HG03469 (cell line): Measurements from ENCODE around the gene MAN1C1.

ENCODE experiments used
- ATAC-seq: cut with Tn5 transposase; IDR thresholded peaks from one replicate; pipeline ENCODE4 v1.9.1; 2021; ENCODE audit warnings: mild to moderate bottlenecking, moderate library complexity, moderate number of reproducible peaks; ENCODE audit not compliant: unreplicated experiment

The MAN1C1 gene

GRCh38 chr1:25771221-25772114, 154.9 kb downstream of the MAN1C1 start:
- ATAC-seq, result no peak

- ATAC-seq, result no peak
Observed at GRCh38 chr1:25772164-25772563, 155.6 kb downstream of the MAN1C1 start.

- no peak for ATAC-seq
Observed at GRCh38 chr1:25772692-25773245, 156.2 kb downstream of the MAN1C1 start.

GRCh38 chr1:25773441-25774125, 157.0 kb downstream of the MAN1C1 start:
- no peak for ATAC-seq

- ATAC-seq, result no peak
Observed at GRCh38 chr1:25774206-25774803, 157.7 kb downstream of the MAN1C1 start.

- no peak for ATAC-seq
Observed at GRCh38 chr1:25774921-25775771, 158.6 kb downstream of the MAN1C1 start.

- no peak for ATAC-seq
Observed at GRCh38 chr1:25779388-25779787, 162.8 kb downstream of the MAN1C1 start.

- no peak for ATAC-seq
Observed at GRCh38 chr1:25779894-25780293, 163.3 kb downstream of the MAN1C1 start.

- ATAC-seq, result no peak
Observed at GRCh38 chr1:25780318-25781129, 163.9 kb downstream of the MAN1C1 start.

- ATAC-seq, result no peak
Observed at GRCh38 chr1:25781130-25781433, 164.5 kb downstream of the MAN1C1 start.

GRCh38 chr1:25782608-25783201, 166.1 kb downstream of the MAN1C1 start:
- no peak for ATAC-seq

GRCh38 chr1:25784575-25785051, 168.0 kb downstream of the MAN1C1 start:
- no peak for ATAC-seq

- ATAC-seq, result no peak
Observed at GRCh38 chr1:25785333-25786067, 168.9 kb downstream of the MAN1C1 start.

- no peak for ATAC-seq
Observed at GRCh38 chr1:25786887-25787759, 170.5 kb downstream of the MAN1C1 start.

- no peak for ATAC-seq
Observed at GRCh38 chr1:25787760-25788166, 171.2 kb downstream of the MAN1C1 start.

GRCh38 chr1:25790472-25790871, 173.9 kb downstream of the MAN1C1 start:
- ATAC-seq, result no peak

GRCh38 chr1:25792115-25792514, 175.5 kb downstream of the MAN1C1 start:
- ATAC-seq, result no peak
